Right lobe of liver (tissue), 6 donors: ENCODE data around the gene HELZ. TPM values are rescaled to one million over a fixed set of nuclear protein-coding genes. Genes with fewer than 3 reads are reported as not detected.

ENCODE experiments used
- ATAC-seq, 4 donors: fragments of 200-7000 bp; cut with Tn5 transposase; one replicate each; pipeline ENCODE4 v1.9.1; 2020; ENCODE audit warnings: mild to moderate bottlenecking in 4 of 4, moderate library complexity in 4 of 4
- DNase-seq, 3 donors: peaks; one replicate each; pipeline ENCODE4 v3.0.0-alpha.2; 2020
- H3K27ac ChIP-seq, 3 donors: fragments of 200-600 bp; one replicate each; pipeline ENCODE4 v1.8.0; 2022
- H3K27me3 ChIP-seq, 2 donors: fragments of 200-600 bp; one replicate each; pipeline ENCODE4 v1.8.0; 2022
- H3K36me3 ChIP-seq, 4 donors: fragments of 200-600 bp; sonication (generic) in 1 of 4; one replicate each; pipeline versions ENCODE4 v1.5.1 to v1.8.0; 2017 to 2022; ENCODE audit warnings: control low read depth in 1 of 4
- H3K4me1 ChIP-seq, 4 donors: fragments of 200-600 bp; sonication (generic) in 1 of 4; one replicate each; pipeline versions ENCODE4 v1.5.1 to v1.8.0; 2017 to 2022; ENCODE audit warnings: control low read depth in 1 of 4
- H3K4me3 ChIP-seq, 3 donors: fragments of 200-600 bp; one replicate each; pipeline ENCODE4 v1.8.0; 2022
- H3K9me3 ChIP-seq, 4 donors: fragments of 200-600 bp; sonication (generic) in 1 of 4; one replicate each; pipeline versions ENCODE4 v1.5.1 to v1.8.0; 2017 to 2022; ENCODE audit warnings: control low read depth in 1 of 4
- CTCF ChIP-seq, 4 donors: fragments of 200-600 bp in 3 of 4; fragments of 450-650 bp in 1 of 4; IDR thresholded peaks; one replicate each; pipeline versions ENCODE4 v1.5.1 to v1.8.0; 2016 to 2022; ENCODE audit warnings: antibody characterized with exemption in 4 of 4, mild to moderate bottlenecking in 2 of 4
- POLR2A ChIP-seq: fragments of 450-650 bp; IDR thresholded peaks from one replicate; pipeline ENCODE4 v1.6.1; 2017; ENCODE audit warnings: antibody characterized with exemption, mild to moderate bottlenecking
- WGBS: methylation state at CpG from one replicate; pipeline ENCODE4 v1.1.6; 2018; ENCODE audit warnings: low coverage, low lambda C conversion rate; ENCODE audit not compliant: insufficient coverage; ENCODE audit errors: missing lambda C conversion rate; 5-methylcytosine and 5-hydroxymethylcytosine counted together
- intact Hi-C, 2 donors: fragments of 100-400 bp; cut with DNase I; formaldehyde crosslinking; loops; one replicate each; pipeline versions ENCODE4 v1.11.2 to v1.14.1; 2022
- total RNA-seq, 6 experiments: library from RNA; depleted of rRNA in 2 of 6; stranded (reverse); fragments of >200 nt in 2 of 6; fragmentation: NEBNext Ultra II Directional in 3 of 6; extraction: Animal tissue kit (Norgen Biotek cat#: 25700) in 3 of 6; gene quantifications; one replicate each; pipeline versions ENCODE4 v1.1.0 to v1.2.4, GENCODE V29; 2016 to 2023
- donor health status: DM: no; HTN: yes; CAD: no.
- donor health status: DM: no; HTN: no; CAD: no.
- donor health status: DM: no; HTN: no; CAD: no.
- donor health status: DM: no; HTN: yes; CAD: no.
- donor health status: DM: no; HTN: yes; CAD: no.

HELZ gene
- total RNA-seq, 6 experiments from 2014 or later = 24.2 to 33.6 (median 30.9) TPM

GRCh38 chr17:67174190-67174589 lies 70.8 kb downstream of the HELZ start:
- H3K27me3 ChIP-seq = no peaks in the 10 kb centered on the region
- H3K36me3 ChIP-seq = peaks cover 0 to 17% (median under 1%) of the 10 kb centered on the region in 4 donors
- DNase-seq = no peak
- no peaks in the 10 kb centered on the region for H3K9me3 ChIP-seq
- H3K4me1 ChIP-seq = peaks cover 0 to 13% (median 2%) of the 10 kb centered on the region in 4 donors
- H3K27ac ChIP-seq = no peak overlapping the region
- no peak overlapping the region for H3K4me3 ChIP-seq
- ATAC-seq = no peak
- 98% methylated on average over 5 of the region's 5 CpGs for WGBS
- intact Hi-C loops = no loop called here
- TF ChIP-seq POLR2A (no peak), CTCF (IDR thresholded peaks at IDR 0.05) (no peak)

GRCh38 chr17:67171560-67171959 lies 73.4 kb downstream of the HELZ start:
- TF ChIP-seq CTCF (IDR thresholded peaks at IDR 0.05) (no peak), POLR2A (no peak)
- no peak overlapping the region for H3K27ac ChIP-seq
- DNase-seq = no peak
- H3K4me1 ChIP-seq = no peaks in the 10 kb centered on the region
- no peaks in the 10 kb centered on the region for H3K9me3 ChIP-seq
- WGBS = 62% methylated on average over 2 of the region's 4 CpGs
- no peaks in the 10 kb centered on the region for H3K27me3 ChIP-seq
- peaks cover 0 to 20% (median 0%) of the 10 kb centered on the region in 4 donors for H3K36me3 ChIP-seq
- intact Hi-C loops = no loop called here
- ATAC-seq = no peak
- H3K4me3 ChIP-seq = no peak overlapping the region

GRCh38 chr17:67168496-67168895 lies 76.5 kb downstream of the HELZ start:
- 90% methylated on average over 4 of the region's 4 CpGs for WGBS
- Histone ChIP-seq H3K4me1 (no peaks in the 10 kb centered on the region), H3K36me3 (peaks cover 0 to 30% (median 2%) of the 10 kb centered on the region in 4 donors), H3K27ac (no peak overlapping the region), H3K27me3 (no peaks in the 10 kb centered on the region), H3K9me3 (no peaks in the 10 kb centered on the region), H3K4me3 (no peak overlapping the region)
- ATAC-seq = no peak
- TF ChIP-seq POLR2A (no peak), CTCF (IDR thresholded peaks at IDR 0.05) (no peak)
- no peak for DNase-seq
- intact Hi-C loops = no loop called here

DNA sequence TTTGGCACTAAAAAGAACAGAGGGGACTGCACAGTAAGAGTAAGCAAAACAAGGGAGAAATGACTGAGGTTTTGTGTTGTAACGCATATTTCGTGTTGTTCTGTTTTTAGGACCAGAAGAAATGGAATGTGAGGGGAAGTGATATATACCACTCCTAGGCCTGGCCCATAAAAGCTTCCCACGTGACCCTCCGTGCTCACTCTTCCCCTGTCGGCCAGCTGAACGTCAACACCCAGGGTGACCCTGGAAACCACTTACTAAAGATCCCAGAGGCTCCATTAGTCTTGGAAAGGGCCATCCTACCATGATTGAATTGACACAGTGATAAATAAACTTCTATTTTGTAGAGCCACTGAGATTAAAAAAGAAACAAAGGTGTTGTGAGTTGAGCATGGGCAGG lies 79.8 kb downstream of the HELZ start:
- TF ChIP-seq CTCF (IDR thresholded peaks at IDR 0.05) (no peak), POLR2A (no peak)
- intact Hi-C loops = no loop called here
- 64% methylated on average over 6 of the region's 6 CpGs for WGBS
- DNase-seq (peak in 1 of 3 donors; percentile 52), ATAC-seq (peak; percentile 55 to 77 (median 70))
- Histone ChIP-seq H3K9me3 (no peaks in the 10 kb centered on the region), H3K27ac (no peak overlapping the region), H3K27me3 (no peaks in the 10 kb centered on the region), H3K4me3 (no peak overlapping the region), H3K4me1 (no peaks in the 10 kb centered on the region), H3K36me3 (peaks cover 0 to 36% (median 3%) of the 10 kb centered on the region in 4 donors)

GRCh38 chr17:67164302-67164701 lies 80.7 kb downstream of the HELZ start:
- H3K36me3 ChIP-seq = peaks cover 0 to 35% (median 3%) of the 10 kb centered on the region in 4 donors
- WGBS = 51% methylated on average over 2 of the region's 2 CpGs
- H3K4me1 ChIP-seq = no peaks in the 10 kb centered on the region
- ATAC-seq = peak in 2 of 4 donors; percentile 52 to 55
- H3K4me3 ChIP-seq = no peak overlapping the region
- TF ChIP-seq POLR2A = no peak
- H3K9me3 ChIP-seq = no peaks in the 10 kb centered on the region
- intact Hi-C loops = no loop called here
- H3K27ac ChIP-seq = peak overlapping the region in 1 of 3 donors; percentile 2
- H3K27me3 ChIP-seq = no peaks in the 10 kb centered on the region
- DNase-seq = no peak
